Prostate gland (tissue), 2 donors: Measurements from ENCODE around the gene CEBPE.

Source experiments
- CTCF ChIP-seq, 4 experiments: fragments of 200-600 bp in 2 of 4; fragments of 450-650 bp in 2 of 4; sonication (generic) in 2 of 4; IDR thresholded peaks; 1 replicate in 3 of 4; 2 replicates in 1 of 4; pipeline ENCODE4 v1.5.1; 2016 to 2019; ENCODE audit warnings: antibody characterized with exemption in 4 of 4, mild to moderate bottlenecking in 2 of 4, moderate library complexity in 2 of 4
- POLR2A ChIP-seq: fragments of 450-650 bp; IDR thresholded peaks from one replicate; pipeline ENCODE4 v1.6.1; 2016; ENCODE audit warnings: antibody characterized with exemption, mild to moderate bottlenecking

DNA sequence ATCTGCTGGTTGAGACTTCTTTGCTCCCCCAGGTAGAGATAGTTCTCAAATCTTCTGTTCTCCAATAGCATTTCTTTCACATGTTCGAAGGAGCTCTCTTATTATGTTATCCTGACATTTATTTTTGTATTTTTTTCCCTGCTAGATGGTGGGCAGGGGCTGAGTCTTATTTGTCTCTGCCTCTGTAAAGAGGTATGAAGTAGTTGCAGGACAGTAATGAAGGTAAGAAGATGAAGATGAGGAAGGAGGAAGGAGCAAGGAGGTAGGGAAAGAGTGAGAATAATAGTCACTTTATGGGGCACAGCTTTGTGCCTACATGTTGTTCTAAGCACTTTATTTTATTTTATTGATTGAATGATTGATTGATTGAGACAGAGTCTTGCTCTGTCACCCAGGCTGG, 9.3 kb downstream of the CEBPE start:
- TF ChIP-seq CTCF (IDR thresholded peaks at IDR 0.05) = no peak
- TF ChIP-seq POLR2A = no peak
